GM12891 (cell line): ENCODE measurements around the gene CACNA1I.

Experiments
- PAX5 ChIP-seq: IDR thresholded peaks from 2 replicates; pipeline ENCODE4 v1.6.1; 2011; ENCODE audit warnings: low read length, moderate library complexity, mild to moderate bottlenecking; ENCODE audit not compliant: insufficient read depth, severe bottlenecking
- POLR2A ChIP-seq: IDR thresholded peaks from 2 replicates; pipeline ENCODE4 v1.6.1; 2011; ENCODE audit warnings: low read depth, low read length, control low read depth
- POLR2AphosphoS5 ChIP-seq: IDR thresholded peaks from 2 replicates; pipeline ENCODE4 v1.6.1; 2011; ENCODE audit warnings: low read depth, low read length, control low read depth
- POU2F2 ChIP-seq: IDR thresholded peaks from 2 replicates; pipeline ENCODE4 v1.6.1; 2011; ENCODE audit warnings: low read depth, mild to moderate bottlenecking, control low read depth, low read length, moderate library complexity
- TAF1 ChIP-seq: IDR thresholded peaks from 2 replicates; pipeline ENCODE4 v1.6.1; 2011; ENCODE audit warnings: low read depth, low read length, control low read depth

DNA sequence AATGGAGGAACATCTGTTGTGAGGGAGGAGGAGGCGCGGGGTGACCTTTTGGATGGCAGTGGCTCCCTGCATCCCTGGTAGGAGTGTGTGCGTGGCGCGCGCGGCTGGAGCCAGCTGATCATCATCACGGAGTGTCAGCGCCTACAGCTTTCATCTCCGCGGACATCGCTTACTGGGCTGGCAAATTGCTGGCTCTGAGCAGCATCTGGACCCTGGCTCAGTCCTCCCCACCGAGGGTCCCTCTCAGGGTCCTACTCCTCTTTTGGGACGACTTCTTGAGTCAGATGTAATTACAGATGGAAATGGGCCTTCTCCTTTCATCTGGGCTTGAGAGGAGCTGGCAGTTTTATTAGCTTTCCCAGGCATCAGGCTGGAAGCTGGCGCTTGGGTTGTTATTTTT is 85.3 kb downstream of the CACNA1I start:
- no peak for TF ChIP-seq TAF1
- no peak for TF ChIP-seq PAX5
- no peak for TF ChIP-seq POU2F2
- TF ChIP-seq POLR2A, result no peak
- no peak for TF ChIP-seq POLR2AphosphoS5
